ENCODE results near the gene SLC15A3. TPM values are rescaled to one million over a fixed set of nuclear protein-coding genes. Genes with fewer than 3 reads are reported as not detected.

SLC15A3 gene
- total RNA-seq, 1 experiment from 2014 or later = 10.2 TPM

DNA sequence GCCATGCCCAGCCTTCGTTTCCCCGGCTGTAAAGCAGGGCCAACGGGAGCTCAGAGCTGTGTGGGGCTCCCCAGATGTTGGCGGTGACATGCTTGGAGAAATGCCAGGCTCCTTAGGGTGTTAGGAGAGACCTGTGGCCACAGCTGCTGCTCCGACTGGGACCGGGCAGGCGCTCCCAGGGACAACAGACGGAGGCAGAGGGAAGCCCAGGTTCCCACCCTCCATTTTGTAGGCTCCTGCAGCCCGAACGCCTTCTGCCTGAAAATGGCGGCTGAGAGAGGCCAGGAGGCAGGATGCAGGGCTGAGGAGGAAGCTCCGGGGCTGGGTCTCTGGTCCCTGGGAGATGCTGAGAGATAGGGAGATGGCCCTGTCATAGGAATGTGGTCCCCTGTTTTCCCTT lies 29.5 kb upstream of the SLC15A3 start:
- Mint-ChIP-seq H3K9me3 (no peaks in the 10 kb centered on the region), H3K27ac (no peak overlapping the region), H3K36me3 (no peaks in the 10 kb centered on the region), H3K27me3 (ENCODE audit: low read depth) (no peaks in the 10 kb centered on the region; the same call in 1 of the 2 replicates), H3K4me1 (no peaks in the 10 kb centered on the region), H3K4me3 (no peak overlapping the region)
- no peak for ATAC-seq
- TF ChIP-seq PRRX2 (CRISPR knock-in tag; IDR thresholded peaks at IDR 0.05) (no peak), ZBTB21 (CRISPR knock-in tag; IDR thresholded peaks at IDR 0.05; ENCODE audit: borderline replicate concordance) (no peak), FOXP1 (CRISPR knock-in tag; IDR thresholded peaks at IDR 0.05; ENCODE audit: borderline replicate concordance) (no peak), ATF1 (CRISPR knock-in tag; IDR thresholded peaks at IDR 0.05) (no peak), GABPB1 (CRISPR knock-in tag; IDR thresholded peaks at IDR 0.05) (no peak), ZNF232 (CRISPR knock-in tag; IDR thresholded peaks at IDR 0.05) (no peak), FOXJ3 (CRISPR knock-in tag; IDR thresholded peaks at IDR 0.05; ENCODE audit: borderline replicate concordance) (no peak), TEAD1 (CRISPR knock-in tag; IDR thresholded peaks at IDR 0.05) (no peak), ZNF263 (CRISPR knock-in tag; IDR thresholded peaks at IDR 0.05; ENCODE audit: low read depth) (no peak)
- TF ChIP-seq, protein P1, sequence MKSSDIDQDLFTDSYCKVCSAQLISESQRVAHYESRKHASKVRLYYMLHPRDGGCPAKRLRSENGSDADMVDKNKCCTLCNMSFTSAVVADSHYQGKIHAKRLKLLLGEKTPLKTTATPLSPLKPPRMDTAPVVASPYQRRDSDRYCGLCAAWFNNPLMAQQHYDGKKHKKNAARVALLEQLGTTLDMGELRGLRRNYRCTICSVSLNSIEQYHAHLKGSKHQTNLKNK (CRISPR knock-in tag; IDR thresholded peaks at IDR 0.05) = no peak
- TF ChIP-seq, protein P2, sequence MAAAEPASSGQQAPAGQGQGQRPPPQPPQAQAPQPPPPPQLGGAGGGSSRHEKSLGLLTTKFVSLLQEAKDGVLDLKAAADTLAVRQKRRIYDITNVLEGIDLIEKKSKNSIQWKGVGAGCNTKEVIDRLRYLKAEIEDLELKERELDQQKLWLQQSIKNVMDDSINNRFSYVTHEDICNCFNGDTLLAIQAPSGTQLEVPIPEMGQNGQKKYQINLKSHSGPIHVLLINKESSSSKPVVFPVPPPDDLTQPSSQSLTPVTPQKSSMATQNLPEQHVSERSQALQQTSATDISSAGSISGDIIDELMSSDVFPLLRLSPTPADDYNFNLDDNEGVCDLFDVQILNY (CRISPR knock-in tag; IDR thresholded peaks at IDR 0.05) = no peak
- TF ChIP-seq, protein P3, sequence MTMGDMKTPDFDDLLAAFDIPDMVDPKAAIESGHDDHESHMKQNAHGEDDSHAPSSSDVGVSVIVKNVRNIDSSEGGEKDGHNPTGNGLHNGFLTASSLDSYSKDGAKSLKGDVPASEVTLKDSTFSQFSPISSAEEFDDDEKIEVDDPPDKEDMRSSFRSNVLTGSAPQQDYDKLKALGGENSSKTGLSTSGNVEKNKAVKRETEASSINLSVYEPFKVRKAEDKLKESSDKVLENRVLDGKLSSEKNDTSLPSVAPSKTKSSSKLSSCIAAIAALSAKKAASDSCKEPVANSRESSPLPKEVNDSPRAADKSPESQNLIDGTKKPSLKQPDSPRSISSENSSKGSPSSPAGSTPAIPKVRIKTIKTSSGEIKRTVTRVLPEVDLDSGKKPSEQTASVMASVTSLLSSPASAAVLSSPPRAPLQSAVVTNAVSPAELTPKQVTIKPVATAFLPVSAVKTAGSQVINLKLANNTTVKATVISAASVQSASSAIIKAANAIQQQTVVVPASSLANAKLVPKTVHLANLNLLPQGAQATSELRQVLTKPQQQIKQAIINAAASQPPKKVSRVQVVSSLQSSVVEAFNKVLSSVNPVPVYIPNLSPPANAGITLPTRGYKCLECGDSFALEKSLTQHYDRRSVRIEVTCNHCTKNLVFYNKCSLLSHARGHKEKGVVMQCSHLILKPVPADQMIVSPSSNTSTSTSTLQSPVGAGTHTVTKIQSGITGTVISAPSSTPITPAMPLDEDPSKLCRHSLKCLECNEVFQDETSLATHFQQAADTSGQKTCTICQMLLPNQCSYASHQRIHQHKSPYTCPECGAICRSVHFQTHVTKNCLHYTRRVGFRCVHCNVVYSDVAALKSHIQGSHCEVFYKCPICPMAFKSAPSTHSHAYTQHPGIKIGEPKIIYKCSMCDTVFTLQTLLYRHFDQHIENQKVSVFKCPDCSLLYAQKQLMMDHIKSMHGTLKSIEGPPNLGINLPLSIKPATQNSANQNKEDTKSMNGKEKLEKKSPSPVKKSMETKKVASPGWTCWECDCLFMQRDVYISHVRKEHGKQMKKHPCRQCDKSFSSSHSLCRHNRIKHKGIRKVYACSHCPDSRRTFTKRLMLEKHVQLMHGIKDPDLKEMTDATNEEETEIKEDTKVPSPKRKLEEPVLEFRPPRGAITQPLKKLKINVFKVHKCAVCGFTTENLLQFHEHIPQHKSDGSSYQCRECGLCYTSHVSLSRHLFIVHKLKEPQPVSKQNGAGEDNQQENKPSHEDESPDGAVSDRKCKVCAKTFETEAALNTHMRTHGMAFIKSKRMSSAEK (CRISPR knock-in tag; IDR thresholded peaks at IDR 0.05; ENCODE audit: borderline replicate concordance) = no peak
- TF ChIP-seq, protein P4, sequence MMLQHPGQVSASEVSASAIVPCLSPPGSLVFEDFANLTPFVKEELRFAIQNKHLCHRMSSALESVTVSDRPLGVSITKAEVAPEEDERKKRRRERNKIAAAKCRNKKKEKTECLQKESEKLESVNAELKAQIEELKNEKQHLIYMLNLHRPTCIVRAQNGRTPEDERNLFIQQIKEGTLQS (CRISPR knock-in tag; conservative IDR thresholded peaks at IDR 0.05) = no peak
- TF ChIP-seq, protein P5, sequence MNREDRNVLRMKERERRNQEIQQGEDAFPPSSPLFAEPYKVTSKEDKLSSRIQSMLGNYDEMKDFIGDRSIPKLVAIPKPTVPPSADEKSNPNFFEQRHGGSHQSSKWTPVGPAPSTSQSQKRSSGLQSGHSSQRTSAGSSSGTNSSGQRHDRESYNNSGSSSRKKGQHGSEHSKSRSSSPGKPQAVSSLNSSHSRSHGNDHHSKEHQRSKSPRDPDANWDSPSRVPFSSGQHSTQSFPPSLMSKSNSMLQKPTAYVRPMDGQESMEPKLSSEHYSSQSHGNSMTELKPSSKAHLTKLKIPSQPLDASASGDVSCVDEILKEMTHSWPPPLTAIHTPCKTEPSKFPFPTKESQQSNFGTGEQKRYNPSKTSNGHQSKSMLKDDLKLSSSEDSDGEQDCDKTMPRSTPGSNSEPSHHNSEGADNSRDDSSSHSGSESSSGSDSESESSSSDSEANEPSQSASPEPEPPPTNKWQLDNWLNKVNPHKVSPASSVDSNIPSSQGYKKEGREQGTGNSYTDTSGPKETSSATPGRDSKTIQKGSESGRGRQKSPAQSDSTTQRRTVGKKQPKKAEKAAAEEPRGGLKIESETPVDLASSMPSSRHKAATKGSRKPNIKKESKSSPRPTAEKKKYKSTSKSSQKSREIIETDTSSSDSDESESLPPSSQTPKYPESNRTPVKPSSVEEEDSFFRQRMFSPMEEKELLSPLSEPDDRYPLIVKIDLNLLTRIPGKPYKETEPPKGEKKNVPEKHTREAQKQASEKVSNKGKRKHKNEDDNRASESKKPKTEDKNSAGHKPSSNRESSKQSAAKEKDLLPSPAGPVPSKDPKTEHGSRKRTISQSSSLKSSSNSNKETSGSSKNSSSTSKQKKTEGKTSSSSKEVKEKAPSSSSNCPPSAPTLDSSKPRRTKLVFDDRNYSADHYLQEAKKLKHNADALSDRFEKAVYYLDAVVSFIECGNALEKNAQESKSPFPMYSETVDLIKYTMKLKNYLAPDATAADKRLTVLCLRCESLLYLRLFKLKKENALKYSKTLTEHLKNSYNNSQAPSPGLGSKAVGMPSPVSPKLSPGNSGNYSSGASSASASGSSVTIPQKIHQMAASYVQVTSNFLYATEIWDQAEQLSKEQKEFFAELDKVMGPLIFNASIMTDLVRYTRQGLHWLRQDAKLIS (CRISPR knock-in tag; IDR thresholded peaks at IDR 0.05; ENCODE audit: borderline replicate concordance) = no peak
- TF ChIP-seq, protein P6, sequence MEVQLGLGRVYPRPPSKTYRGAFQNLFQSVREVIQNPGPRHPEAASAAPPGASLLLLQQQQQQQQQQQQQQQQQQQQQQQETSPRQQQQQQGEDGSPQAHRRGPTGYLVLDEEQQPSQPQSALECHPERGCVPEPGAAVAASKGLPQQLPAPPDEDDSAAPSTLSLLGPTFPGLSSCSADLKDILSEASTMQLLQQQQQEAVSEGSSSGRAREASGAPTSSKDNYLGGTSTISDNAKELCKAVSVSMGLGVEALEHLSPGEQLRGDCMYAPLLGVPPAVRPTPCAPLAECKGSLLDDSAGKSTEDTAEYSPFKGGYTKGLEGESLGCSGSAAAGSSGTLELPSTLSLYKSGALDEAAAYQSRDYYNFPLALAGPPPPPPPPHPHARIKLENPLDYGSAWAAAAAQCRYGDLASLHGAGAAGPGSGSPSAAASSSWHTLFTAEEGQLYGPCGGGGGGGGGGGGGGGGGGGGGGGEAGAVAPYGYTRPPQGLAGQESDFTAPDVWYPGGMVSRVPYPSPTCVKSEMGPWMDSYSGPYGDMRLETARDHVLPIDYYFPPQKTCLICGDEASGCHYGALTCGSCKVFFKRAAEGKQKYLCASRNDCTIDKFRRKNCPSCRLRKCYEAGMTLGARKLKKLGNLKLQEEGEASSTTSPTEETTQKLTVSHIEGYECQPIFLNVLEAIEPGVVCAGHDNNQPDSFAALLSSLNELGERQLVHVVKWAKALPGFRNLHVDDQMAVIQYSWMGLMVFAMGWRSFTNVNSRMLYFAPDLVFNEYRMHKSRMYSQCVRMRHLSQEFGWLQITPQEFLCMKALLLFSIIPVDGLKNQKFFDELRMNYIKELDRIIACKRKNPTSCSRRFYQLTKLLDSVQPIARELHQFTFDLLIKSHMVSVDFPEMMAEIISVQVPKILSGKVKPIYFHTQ (CRISPR knock-in tag; IDR thresholded peaks at IDR 0.05) = no peak
- ChIA-PET POLR2A (no interaction called here), CTCF (interaction anchor here (0.6 kb wide), 1 partner anchor 111 kb away, joined by 5 read pairs; no protein-coding TSS in a partner anchor)
- DNase-seq (ENCODE audit: low spot score) = no peak
